Colonic mucosa (tissue), 4 donors: ENCODE data around the gene BANK1. TPM values are rescaled to one million over a fixed set of nuclear protein-coding genes. Genes with fewer than 3 reads are reported as not detected.

ENCODE experiments used
- DNase-seq: peaks from one replicate; pipeline ENCODE4 v3.0.0-alpha.2; 2020
- H3K27ac ChIP-seq: fragments of 200-600 bp; one replicate; pipeline ENCODE4 v1.8.0; 2021
- H3K27me3 ChIP-seq: fragments of 200-600 bp; one replicate; pipeline ENCODE4 v1.8.0; 2021
- H3K36me3 ChIP-seq: fragments of 200-600 bp; one replicate; pipeline ENCODE4 v1.8.0; 2021
- H3K4me1 ChIP-seq: fragments of 200-600 bp; one replicate; pipeline ENCODE4 v1.8.0; 2021; ENCODE audit warnings: mild to moderate bottlenecking
- H3K4me3 ChIP-seq: fragments of 200-600 bp; one replicate; pipeline ENCODE4 v1.8.0; 2021
- H3K9ac ChIP-seq, 2 donors: one replicate each; pipeline ENCODE4 v1.7.0; 2013; ENCODE audit warnings: control low read depth in 2 of 2, low read depth in 2 of 2, low read length in 2 of 2
- H3K9me3 ChIP-seq: fragments of 200-600 bp; one replicate; pipeline ENCODE4 v1.8.0; 2021
- intact Hi-C: fragments of 100-400 bp; cut with DNase I; formaldehyde crosslinking; loops from one replicate; pipeline ENCODE4 v1.14.1; 2022
- total RNA-seq, 2 donors: library from RNA; stranded (reverse); fragmentation: NEBNext Ultra II Directional in 1 of 2; extraction: Animal tissue kit (Norgen Biotek cat#: 25700) in 1 of 2; gene quantifications; one replicate each; pipeline ENCODE4 v1.2.1, GENCODE V29; 2021
- TF ChIP-seq, protein P1 (sequence below): fragments of 200-600 bp; IDR thresholded peaks from one replicate; pipeline ENCODE4 v1.8.0; 2022; ENCODE audit warnings: antibody characterized with exemption, mild to moderate bottlenecking
- donor health status: healthy.
- donor health status: DM: no; HTN: no; CAD: no.
- donor health status: DM: no; HTN: no; CAD: no.

Gene BANK1
- total RNA-seq, 2 donors from 2014 or later: 0.82 to 1.2 TPM

DNA sequence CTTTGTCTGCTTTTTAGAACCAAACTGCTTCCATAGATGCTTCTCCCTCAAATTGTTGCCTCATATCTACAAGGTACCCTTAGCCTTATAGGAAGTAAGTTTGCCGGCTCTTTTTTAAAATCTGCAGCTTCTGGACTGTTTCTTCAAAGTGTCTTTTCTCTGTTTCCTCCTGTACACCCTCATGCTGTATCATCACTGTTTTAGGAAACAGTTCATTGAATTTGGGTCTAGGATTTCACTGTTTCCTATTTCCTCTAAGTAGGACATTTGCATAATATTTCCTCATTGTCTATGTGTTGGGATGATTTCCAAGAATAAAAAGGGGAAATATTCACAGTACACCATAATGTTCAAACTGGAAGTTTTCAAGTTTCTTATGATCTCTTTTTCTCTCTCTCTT lies 43.0 kb downstream of the BANK1 start:
- intact Hi-C loops: no loop called here
- Histone ChIP-seq H3K27me3 (no peaks in the 10 kb centered on the region), H3K36me3 (no peaks in the 10 kb centered on the region), H3K27ac (no peak overlapping the region), H3K9me3 (no peaks in the 10 kb centered on the region), H3K4me3 (no peak overlapping the region), H3K9ac (no peak overlapping the region), H3K4me1 (no peaks in the 10 kb centered on the region)
- TF ChIP-seq, protein P1, sequence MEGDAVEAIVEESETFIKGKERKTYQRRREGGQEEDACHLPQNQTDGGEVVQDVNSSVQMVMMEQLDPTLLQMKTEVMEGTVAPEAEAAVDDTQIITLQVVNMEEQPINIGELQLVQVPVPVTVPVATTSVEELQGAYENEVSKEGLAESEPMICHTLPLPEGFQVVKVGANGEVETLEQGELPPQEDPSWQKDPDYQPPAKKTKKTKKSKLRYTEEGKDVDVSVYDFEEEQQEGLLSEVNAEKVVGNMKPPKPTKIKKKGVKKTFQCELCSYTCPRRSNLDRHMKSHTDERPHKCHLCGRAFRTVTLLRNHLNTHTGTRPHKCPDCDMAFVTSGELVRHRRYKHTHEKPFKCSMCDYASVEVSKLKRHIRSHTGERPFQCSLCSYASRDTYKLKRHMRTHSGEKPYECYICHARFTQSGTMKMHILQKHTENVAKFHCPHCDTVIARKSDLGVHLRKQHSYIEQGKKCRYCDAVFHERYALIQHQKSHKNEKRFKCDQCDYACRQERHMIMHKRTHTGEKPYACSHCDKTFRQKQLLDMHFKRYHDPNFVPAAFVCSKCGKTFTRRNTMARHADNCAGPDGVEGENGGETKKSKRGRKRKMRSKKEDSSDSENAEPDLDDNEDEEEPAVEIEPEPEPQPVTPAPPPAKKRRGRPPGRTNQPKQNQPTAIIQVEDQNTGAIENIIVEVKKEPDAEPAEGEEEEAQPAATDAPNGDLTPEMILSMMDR: no peak
- no peak for DNase-seq

DNA sequence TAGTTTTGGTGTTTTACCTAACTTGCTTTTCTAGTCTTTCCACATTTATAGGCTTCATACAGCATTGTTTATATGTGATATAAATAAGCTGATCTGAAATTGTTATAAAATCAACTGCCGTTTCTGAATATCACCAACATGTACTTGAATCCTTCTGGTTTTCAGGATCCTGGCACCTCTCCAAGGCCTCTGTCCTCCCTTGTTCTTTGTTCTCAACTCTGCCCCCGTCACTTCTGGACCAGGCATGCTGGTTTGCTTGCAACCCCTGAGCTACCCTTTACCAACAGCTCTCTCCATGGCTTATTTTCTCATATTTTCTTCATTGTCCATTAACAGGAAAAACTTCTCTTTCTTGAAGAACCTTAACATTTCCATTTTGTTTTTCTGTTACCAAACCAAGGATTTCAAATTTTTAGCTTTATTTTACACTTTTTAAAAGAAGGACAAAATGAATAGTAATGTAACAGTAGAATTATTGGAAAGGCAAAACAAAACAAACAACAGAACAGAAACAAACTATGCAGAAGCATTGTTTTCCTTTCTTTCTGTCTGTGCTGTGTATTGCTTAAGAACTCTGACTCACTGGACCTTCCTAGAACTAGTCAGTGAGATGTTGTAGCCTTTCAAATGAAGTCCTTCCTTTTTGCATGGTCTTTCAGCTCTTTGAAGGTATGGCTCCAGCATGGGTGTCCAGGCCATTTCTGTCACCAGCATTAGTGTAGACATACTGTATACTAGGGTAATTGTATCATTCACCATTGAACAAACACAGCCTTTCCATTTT lies 44.8 kb downstream of the BANK1 start:
- no peak overlapping the region for H3K9ac ChIP-seq
- no peak overlapping the region for H3K27ac ChIP-seq
- no peak for DNase-seq
- no peaks in the 10 kb centered on the region for H3K36me3 ChIP-seq
- no peak overlapping the region for H3K4me3 ChIP-seq
- TF ChIP-seq, protein P1: no peak
- H3K9me3 ChIP-seq: no peaks in the 10 kb centered on the region
- intact Hi-C loops: no loop called here
- H3K4me1 ChIP-seq: no peaks in the 10 kb centered on the region
- H3K27me3 ChIP-seq: no peaks in the 10 kb centered on the region

DNA sequence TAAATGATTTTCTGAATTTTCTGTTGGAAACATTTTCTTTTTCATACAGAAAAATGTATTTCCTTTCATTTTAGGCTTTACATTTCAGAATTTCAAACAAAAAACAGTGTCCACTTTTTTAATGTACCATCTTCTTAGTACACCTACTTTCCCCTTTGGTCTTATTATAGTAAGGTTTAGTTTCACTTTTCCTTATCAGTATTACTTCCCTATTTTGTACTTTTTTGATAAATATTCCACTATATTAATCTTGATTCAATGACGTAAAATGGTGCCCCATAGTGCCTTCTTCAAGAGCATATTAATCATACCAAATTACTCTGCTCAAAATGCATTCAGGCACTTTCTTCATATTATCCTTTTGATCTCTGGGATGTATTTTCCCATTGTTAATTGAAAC lies 52.5 kb downstream of the BANK1 start:
- TF ChIP-seq, protein P1: no peak
- Histone ChIP-seq H3K27ac (no peak overlapping the region), H3K9me3 (no peaks in the 10 kb centered on the region), H3K27me3 (no peaks in the 10 kb centered on the region), H3K36me3 (no peaks in the 10 kb centered on the region), H3K4me1 (no peaks in the 10 kb centered on the region), H3K4me3 (no peak overlapping the region), H3K9ac (no peak overlapping the region)
- intact Hi-C loops: no loop called here
- no peak for DNase-seq

DNA sequence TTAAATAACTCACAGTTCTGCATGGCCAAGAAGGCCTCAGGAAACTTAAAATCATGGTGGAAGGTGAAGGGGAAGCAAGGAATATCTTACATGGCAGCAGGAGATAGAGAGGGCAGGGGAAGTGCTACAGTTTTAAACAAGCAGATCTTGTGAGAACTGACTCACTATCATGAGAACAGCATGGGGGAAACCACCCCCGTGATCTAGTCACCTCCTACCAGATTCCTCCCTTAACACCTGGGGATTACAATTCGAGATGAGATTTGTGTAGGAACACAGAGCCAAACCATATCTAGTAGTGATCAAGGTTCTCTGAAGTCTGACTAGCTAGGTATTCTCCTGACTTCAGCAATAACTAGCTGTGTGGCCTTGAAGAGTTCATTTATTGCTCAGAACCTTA lies 56.0 kb downstream of the BANK1 start:
- Histone ChIP-seq H3K4me1 (no peaks in the 10 kb centered on the region), H3K9ac (no peak overlapping the region), H3K4me3 (no peak overlapping the region), H3K27ac (no peak overlapping the region), H3K36me3 (no peaks in the 10 kb centered on the region), H3K27me3 (no peaks in the 10 kb centered on the region), H3K9me3 (no peaks in the 10 kb centered on the region)
- DNase-seq: no peak
- intact Hi-C loops: no loop called here
- TF ChIP-seq, protein P1: no peak

DNA sequence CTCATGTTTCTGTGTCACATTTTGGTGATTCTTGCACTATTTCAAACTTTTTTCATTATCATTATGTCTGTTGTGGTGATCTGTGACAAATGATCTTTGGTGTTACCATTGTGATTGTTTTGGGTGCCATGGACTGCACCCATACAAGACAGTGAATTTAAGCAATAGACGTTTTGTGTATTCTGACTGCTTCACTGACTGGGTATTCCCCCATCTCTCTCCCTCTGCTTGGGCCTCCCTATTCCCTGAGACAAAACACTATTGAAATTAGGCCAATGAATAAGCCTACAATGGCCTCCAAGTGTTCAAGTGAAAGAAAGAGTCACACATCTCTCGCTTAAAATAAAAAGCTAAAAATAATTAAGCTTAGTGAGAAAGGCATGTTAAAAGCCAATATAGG lies 60.2 kb downstream of the BANK1 start:
- DNase-seq: no peak
- H3K4me3 ChIP-seq: no peak overlapping the region
- no peak overlapping the region for H3K9ac ChIP-seq
- H3K27ac ChIP-seq: no peak overlapping the region
- H3K36me3 ChIP-seq: no peaks in the 10 kb centered on the region
- TF ChIP-seq, protein P1: no peak
- H3K4me1 ChIP-seq: no peaks in the 10 kb centered on the region
- intact Hi-C loops: no loop called here
- no peaks in the 10 kb centered on the region for H3K9me3 ChIP-seq
- H3K27me3 ChIP-seq: no peaks in the 10 kb centered on the region
